GM23338 (cell line): ENCODE measurements around the gene KRT83. TPM values are rescaled to one million over a fixed set of nuclear protein-coding genes. Genes with fewer than 3 reads are reported as not detected.

Experiments used
- ATAC-seq: fragments of 200-7000 bp; cut with Tn5 transposase; 3 replicates; pipeline ENCODE4 v1.9.1; 2020
- DNase-seq: peaks from one replicate; pipeline ENCODE4 v3.0.0-alpha.2; 2015; ENCODE audit warnings: low spot score
- H2AFZ ChIP-seq: fragments of 200-600 bp; sonication (generic); 2 replicates; pipeline ENCODE4 v1.8.0; 2016; ENCODE audit warnings: antibody characterized with exemption, mild to moderate bottlenecking, moderate library complexity
- H3F3A ChIP-seq: fragments of 200-600 bp; sonication (generic); replicated peaks from 2 replicates; pipeline ENCODE4 v1.8.0; 2017; ENCODE audit warnings: antibody characterized with exemption, mixed run types, low read depth
- H3K27ac ChIP-seq: fragments of 200-600 bp; sonication (generic); 2 replicates; pipeline ENCODE4 v1.6.1; 2016; ENCODE audit warnings: low read depth
- H3K27me3 ChIP-seq: fragments of 200-600 bp; sonication (generic); 2 replicates; pipeline ENCODE4 v1.8.0; 2016; ENCODE audit warnings: mild to moderate bottlenecking, mixed run types, moderate library complexity; ENCODE audit not compliant: insufficient read depth
- H3K36me3 ChIP-seq: fragments of 200-600 bp; sonication (generic); 2 replicates; pipeline ENCODE4 v1.8.0; 2016; ENCODE audit warnings: mild to moderate bottlenecking; ENCODE audit not compliant: insufficient read depth
- H3K4me1 ChIP-seq: fragments of 200-600 bp; sonication (generic); 2 replicates; pipeline ENCODE4 v1.8.0; 2016; ENCODE audit warnings: mild to moderate bottlenecking, moderate library complexity; ENCODE audit not compliant: insufficient read depth
- H3K4me2 ChIP-seq: fragments of 200-600 bp; sonication (generic); 2 replicates; pipeline ENCODE4 v1.7.1; 2017; ENCODE audit warnings: mixed run types
- H3K4me3 ChIP-seq: fragments of 200-600 bp; sonication (generic); 2 replicates; pipeline ENCODE4 v1.6.1; 2016; ENCODE audit warnings: mixed run types
- H3K79me2 ChIP-seq: fragments of 200-600 bp; sonication (generic); replicated peaks from 2 replicates; pipeline ENCODE4 v1.8.0; 2017; ENCODE audit warnings: mild to moderate bottlenecking; ENCODE audit not compliant: insufficient read depth
- H3K9me2 ChIP-seq: fragments of 200-600 bp; sonication (generic); 2 replicates; pipeline ENCODE4 v1.8.0; 2017; ENCODE audit not compliant: insufficient read depth
- H4K20me1 ChIP-seq: fragments of 200-600 bp; sonication (generic); replicated peaks from 2 replicates; pipeline ENCODE4 v1.8.0; 2017; ENCODE audit warnings: mild to moderate bottlenecking; ENCODE audit not compliant: insufficient read depth
- H3K27ac Mint-ChIP-seq: 2 replicates; pipeline ENCODE4 v1.8.0; 2020; ENCODE audit warnings: inconsistent platforms, mild to moderate bottlenecking, moderate library complexity, mixed read lengths
- H3K27me3 Mint-ChIP-seq: 3 replicates; pipeline ENCODE4 v1.8.0; 2022; ENCODE audit warnings: low read depth, mild to moderate bottlenecking, moderate library complexity, mixed read lengths, inconsistent platforms; ENCODE audit not compliant: insufficient read depth, poor library complexity
- H3K36me3 Mint-ChIP-seq: 3 replicates; pipeline ENCODE4 v1.8.0; 2021; ENCODE audit warnings: low read depth, mild to moderate bottlenecking, inconsistent platforms, moderate library complexity, mixed read lengths
- H3K4me1 Mint-ChIP-seq: 3 replicates; pipeline ENCODE4 v1.8.0; 2020; ENCODE audit warnings: mild to moderate bottlenecking, inconsistent platforms, mixed read lengths
- H3K4me3 Mint-ChIP-seq: 3 replicates; pipeline ENCODE4 v1.8.0; 2021; ENCODE audit warnings: moderate library complexity, mild to moderate bottlenecking, inconsistent platforms, mixed read lengths
- H3K9me3 Mint-ChIP-seq: 3 replicates; pipeline ENCODE4 v1.8.0; 2020; ENCODE audit warnings: moderate library complexity, mild to moderate bottlenecking, inconsistent platforms, mixed read lengths
- CREB1 ChIP-seq: fragments of 250-450 bp; sonication (Bioruptor Pico); IDR thresholded peaks from 2 replicates; pipeline ENCODE4 v1.5.0; 2020; ENCODE audit warnings: low read depth, mild to moderate bottlenecking, moderate library complexity
- CTCF ChIP-seq, 2 experiments: fragments of 200-600 bp in 1 of 2; sonication (generic) in 1 of 2; conservative IDR thresholded peaks; 2 replicates each; pipeline versions ENCODE4 v1.5.1 to v1.6.1; 2016 to 2017; ENCODE audit warnings: antibody characterized with exemption in 2 of 2, low read depth in 2 of 2, mild to moderate bottlenecking in 2 of 2, moderate library complexity in 1 of 2
- ETS1 ChIP-seq: IDR thresholded peaks from 2 replicates; pipeline ENCODE4 v1.6.1; 2016; ENCODE audit warnings: antibody characterized with exemption
- EZH2 ChIP-seq: fragments of 200-600 bp; sonication (generic); IDR thresholded peaks from one replicate; pipeline ENCODE4 v1.8.0; 2017; ENCODE audit warnings: antibody characterized with exemption, mild to moderate bottlenecking, low read depth; ENCODE audit not compliant: unreplicated experiment
- EZH2phosphoT487 ChIP-seq: fragments of 200-600 bp; sonication (generic); IDR thresholded peaks from one replicate; pipeline ENCODE4 v1.8.1; 2018; ENCODE audit warnings: antibody characterized with exemption; ENCODE audit not compliant: unreplicated experiment
- JUNB ChIP-seq: IDR thresholded peaks from one replicate; pipeline ENCODE4 v1.6.1; 2016; ENCODE audit warnings: antibody characterized with exemption; ENCODE audit not compliant: unreplicated experiment
- NANOG ChIP-seq: IDR thresholded peaks from 2 replicates; pipeline ENCODE4 v1.6.1; 2016; ENCODE audit warnings: antibody characterized with exemption, borderline replicate concordance
- POLR2AphosphoS5 ChIP-seq: IDR thresholded peaks from 2 replicates; pipeline ENCODE4 v1.6.1; 2016; ENCODE audit warnings: antibody characterized with exemption, low read depth
- REST ChIP-seq: IDR thresholded peaks from one replicate; pipeline ENCODE4 v1.6.1; 2018; ENCODE audit warnings: antibody characterized with exemption; ENCODE audit not compliant: unreplicated experiment
- STAT1 ChIP-seq: IDR thresholded peaks from one replicate; pipeline ENCODE4 v1.6.1; 2016; ENCODE audit warnings: antibody characterized with exemption; ENCODE audit not compliant: unreplicated experiment
- ZNF331 ChIP-seq: fragments of 250-450 bp; sonication (Bioruptor Pico); IDR thresholded peaks from 2 replicates; pipeline ENCODE4 v1.5.0; 2020; ENCODE audit warnings: low read depth, mild to moderate bottlenecking, moderate library complexity
- polyA plus RNA-seq: library from polyadenylated mRNA; unstranded; fragments of >200 nt; fragmentation: Nextera tagmentation; extraction: Ambion mirVana; gene quantifications from 2 replicates; pipeline ENCODE4 v1.2.1, GENCODE V29; 2016
- total RNA-seq: library from RNA; depleted of rRNA; stranded (reverse); fragments of >200 nt; shearing (Covaris generic); gene quantifications from 2 replicates; pipeline ENCODE4 v1.2.3, GENCODE V29; 2014

Gene KRT83
- total and polyA plus RNA-seq, 2 experiments from 2014 or later: not detected

- TF ChIP-seq REST (no peak), POLR2AphosphoS5 (no peak), STAT1 (no peak)
Observed at GRCh38 chr12:52354200-52354599, 33.0 kb upstream of the KRT83 start (continued).

GRCh38 chr12:52353766-52354165 is 32.6 kb upstream of the KRT83 start:
- no peaks in the 10 kb centered on the region for H3K36me3 Mint-ChIP-seq
- H3K4me1 Mint-ChIP-seq: peaks cover 9% of the 10 kb centered on the region
- DNase-seq (no peak), ATAC-seq (no peak)
- H3K27me3 Mint-ChIP-seq: no peaks in the 10 kb centered on the region
- H3K27me3 ChIP-seq: no peaks in the 10 kb centered on the region
- no peak overlapping the region for H3K4me3 ChIP-seq
- H3K79me2 ChIP-seq: no peaks in the 10 kb centered on the region
- H2AFZ ChIP-seq: no peak overlapping the region
- H3K27ac Mint-ChIP-seq: no peak overlapping the region
- H3K27ac ChIP-seq: no peak overlapping the region
- H3K4me3 Mint-ChIP-seq: no peak overlapping the region
- no peaks in the 10 kb centered on the region; the same call in 1 of the 2 replicates for H4K20me1 ChIP-seq
- H3K4me2 ChIP-seq: no peak overlapping the region
- no peaks in the 10 kb centered on the region for H3K4me1 ChIP-seq
- no peaks in the 10 kb centered on the region for H3K9me2 ChIP-seq
- no peaks in the 10 kb centered on the region for H3K9me3 Mint-ChIP-seq
- H3F3A ChIP-seq: no peaks in the 10 kb centered on the region
- H3K36me3 ChIP-seq: no peaks in the 10 kb centered on the region
- TF ChIP-seq STAT1 (no peak), JUNB (no peak), EZH2 (no peak), REST (no peak), CTCF (conservative IDR thresholded peaks at IDR 0.05; ENCODE audit: low read depth in 2 of 2) (no peak), EZH2phosphoT487 (no peak), ETS1 (no peak), ZNF331 (CRISPR knock-in tag) (no peak), NANOG (no peak), CREB1 (CRISPR knock-in tag) (no peak), POLR2AphosphoS5 (no peak)
